ENCODE measurements around the gene IGFL3. TPM values are rescaled to one million over a fixed set of nuclear protein-coding genes. Genes with fewer than 3 reads are reported as not detected.
A peak's percentile ranks its signal among the peaks of the same experiment; 100 is the strongest.

The IGFL3 gene
- total and polyA plus RNA-seq, 2 of the 13 experiments (the other 11 are each of a cell fraction or from before 2014, with no cell fraction given) = not detected

DNA sequence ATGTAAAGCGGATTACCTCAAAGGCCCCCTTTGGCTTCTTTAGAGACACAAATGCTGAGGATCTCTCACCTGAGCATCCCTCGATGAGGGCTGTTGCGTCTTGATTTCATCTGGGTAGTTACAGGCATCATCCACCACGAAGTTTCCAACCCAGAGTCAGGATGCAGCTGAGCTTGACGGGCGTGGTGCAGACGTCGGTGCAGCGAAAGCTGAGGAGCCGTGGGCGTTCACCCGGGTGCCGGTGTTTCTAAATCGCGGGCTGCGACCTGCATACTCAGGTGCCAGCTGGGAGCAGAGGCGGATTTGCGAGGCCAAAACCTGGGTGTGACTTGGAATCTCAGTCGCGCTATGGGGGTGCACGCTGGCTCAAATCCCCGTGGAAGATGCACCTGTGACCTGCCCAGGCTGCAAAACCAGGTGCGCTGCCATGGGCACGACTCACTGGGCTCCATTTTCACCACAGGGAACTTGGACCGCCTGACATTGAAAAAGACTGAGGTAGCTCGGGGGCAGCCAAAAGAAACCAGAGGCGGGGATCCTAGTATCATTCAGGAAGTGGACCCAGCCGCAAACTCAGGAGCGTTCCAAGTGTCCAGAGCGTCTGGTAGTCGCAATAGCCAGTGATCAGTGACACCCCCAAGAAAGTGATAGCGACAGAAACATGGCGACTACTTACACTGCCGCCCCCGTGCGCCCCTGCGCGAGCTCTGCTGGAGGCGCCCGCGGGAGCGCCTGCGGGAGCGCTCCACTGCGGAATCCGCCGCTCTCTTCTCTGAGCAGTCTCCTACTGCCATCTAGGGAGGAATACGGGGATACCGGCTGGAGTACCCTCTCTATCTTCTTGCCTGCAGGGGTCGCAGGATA, 47.3 kb downstream of the IGFL3 start (continued):
- TF ChIP-seq, protein P1, sequence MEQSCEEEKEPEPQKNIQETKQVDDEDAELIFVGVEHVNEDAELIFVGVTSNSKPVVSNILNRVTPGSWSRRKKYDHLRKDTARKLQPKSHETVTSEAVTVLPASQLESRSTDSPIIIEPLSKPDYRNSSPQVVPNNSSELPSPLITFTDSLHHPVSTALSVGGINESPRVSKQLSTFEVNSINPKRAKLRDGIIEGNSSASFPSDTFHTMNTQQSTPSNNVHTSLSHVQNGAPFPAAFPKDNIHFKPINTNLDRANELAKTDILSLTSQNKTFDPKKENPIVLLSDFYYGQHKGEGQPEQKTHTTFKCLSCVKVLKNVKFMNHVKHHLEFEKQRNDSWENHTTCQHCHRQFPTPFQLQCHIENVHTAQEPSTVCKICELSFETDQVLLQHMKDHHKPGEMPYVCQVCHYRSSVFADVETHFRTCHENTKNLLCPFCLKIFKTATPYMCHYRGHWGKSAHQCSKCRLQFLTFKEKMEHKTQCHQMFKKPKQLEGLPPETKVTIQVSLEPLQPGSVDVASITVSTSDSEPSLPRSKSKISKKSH (CRISPR knock-in tag; IDR thresholded peaks at IDR 0.05; ENCODE audit: borderline replicate concordance) = peak; percentile 45; the same call in 1 of the 2 replicates
- no peak for TF ChIP-seq ZBTB7A (CRISPR knock-in tag; IDR thresholded peaks at IDR 0.05)
- peak; percentile 45; the same call in 1 of the 2 replicates for TF ChIP-seq IRF2 (CRISPR knock-in tag; IDR thresholded peaks at IDR 0.05)
- no peak for TF ChIP-seq TAF15 (IDR thresholded peaks at IDR 0.05; ENCODE audit: low read depth, low read length, poor library complexity, severe bottlenecking)
- TF ChIP-seq DPF2 (CRISPR knock-in tag; IDR thresholded peaks at IDR 0.05; ENCODE audit: borderline replicate concordance, low read depth) = no peak
- TF ChIP-seq, protein P2, sequence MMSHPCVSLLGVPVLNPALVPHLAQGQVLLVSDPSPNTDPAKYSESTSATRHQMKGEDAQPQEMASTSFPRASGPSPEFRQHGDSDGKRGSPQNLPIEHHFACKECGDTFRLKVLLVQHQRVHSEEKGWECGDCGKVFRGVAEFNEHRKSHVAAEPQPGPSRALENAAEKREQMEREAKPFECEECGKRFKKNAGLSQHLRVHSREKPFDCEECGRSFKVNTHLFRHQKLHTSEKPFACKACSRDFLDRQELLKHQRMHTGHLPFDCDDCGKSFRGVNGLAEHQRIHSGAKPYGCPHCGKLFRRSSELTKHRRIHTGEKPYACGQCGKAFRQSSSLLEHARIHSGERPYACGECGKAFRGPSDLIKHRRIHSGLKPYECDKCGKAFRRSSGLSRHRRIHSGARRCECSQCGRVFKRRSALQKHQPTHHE (CRISPR knock-in tag; IDR thresholded peaks at IDR 0.05; ENCODE audit: borderline replicate concordance) = 0 out of 2 replicates have a peak, but pooled peaks have one; percentile 62
- TF ChIP-seq ZC3H13 (CRISPR knock-in tag; IDR thresholded peaks at IDR 0.05) = no peak
- no peak for TF ChIP-seq FOXA1 (IDR thresholded peaks at IDR 0.05)
- TF ChIP-seq FOXA1 (CRISPR knock-in tag; IDR thresholded peaks at IDR 0.05) = no peak
- no peak for TF ChIP-seq MTF2 (CRISPR knock-in tag; IDR thresholded peaks at IDR 0.05; ENCODE audit: borderline replicate concordance)
- TF ChIP-seq, protein P3, sequence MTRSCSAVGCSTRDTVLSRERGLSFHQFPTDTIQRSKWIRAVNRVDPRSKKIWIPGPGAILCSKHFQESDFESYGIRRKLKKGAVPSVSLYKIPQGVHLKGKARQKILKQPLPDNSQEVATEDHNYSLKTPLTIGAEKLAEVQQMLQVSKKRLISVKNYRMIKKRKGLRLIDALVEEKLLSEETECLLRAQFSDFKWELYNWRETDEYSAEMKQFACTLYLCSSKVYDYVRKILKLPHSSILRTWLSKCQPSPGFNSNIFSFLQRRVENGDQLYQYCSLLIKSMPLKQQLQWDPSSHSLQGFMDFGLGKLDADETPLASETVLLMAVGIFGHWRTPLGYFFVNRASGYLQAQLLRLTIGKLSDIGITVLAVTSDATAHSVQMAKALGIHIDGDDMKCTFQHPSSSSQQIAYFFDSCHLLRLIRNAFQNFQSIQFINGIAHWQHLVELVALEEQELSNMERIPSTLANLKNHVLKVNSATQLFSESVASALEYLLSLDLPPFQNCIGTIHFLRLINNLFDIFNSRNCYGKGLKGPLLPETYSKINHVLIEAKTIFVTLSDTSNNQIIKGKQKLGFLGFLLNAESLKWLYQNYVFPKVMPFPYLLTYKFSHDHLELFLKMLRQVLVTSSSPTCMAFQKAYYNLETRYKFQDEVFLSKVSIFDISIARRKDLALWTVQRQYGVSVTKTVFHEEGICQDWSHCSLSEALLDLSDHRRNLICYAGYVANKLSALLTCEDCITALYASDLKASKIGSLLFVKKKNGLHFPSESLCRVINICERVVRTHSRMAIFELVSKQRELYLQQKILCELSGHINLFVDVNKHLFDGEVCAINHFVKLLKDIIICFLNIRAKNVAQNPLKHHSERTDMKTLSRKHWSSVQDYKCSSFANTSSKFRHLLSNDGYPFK (CRISPR knock-in tag; IDR thresholded peaks at IDR 0.05; ENCODE audit: borderline replicate concordance) = 0 out of 2 replicates have a peak, but pooled peaks have one; percentile 40
- TF ChIP-seq, protein P4, sequence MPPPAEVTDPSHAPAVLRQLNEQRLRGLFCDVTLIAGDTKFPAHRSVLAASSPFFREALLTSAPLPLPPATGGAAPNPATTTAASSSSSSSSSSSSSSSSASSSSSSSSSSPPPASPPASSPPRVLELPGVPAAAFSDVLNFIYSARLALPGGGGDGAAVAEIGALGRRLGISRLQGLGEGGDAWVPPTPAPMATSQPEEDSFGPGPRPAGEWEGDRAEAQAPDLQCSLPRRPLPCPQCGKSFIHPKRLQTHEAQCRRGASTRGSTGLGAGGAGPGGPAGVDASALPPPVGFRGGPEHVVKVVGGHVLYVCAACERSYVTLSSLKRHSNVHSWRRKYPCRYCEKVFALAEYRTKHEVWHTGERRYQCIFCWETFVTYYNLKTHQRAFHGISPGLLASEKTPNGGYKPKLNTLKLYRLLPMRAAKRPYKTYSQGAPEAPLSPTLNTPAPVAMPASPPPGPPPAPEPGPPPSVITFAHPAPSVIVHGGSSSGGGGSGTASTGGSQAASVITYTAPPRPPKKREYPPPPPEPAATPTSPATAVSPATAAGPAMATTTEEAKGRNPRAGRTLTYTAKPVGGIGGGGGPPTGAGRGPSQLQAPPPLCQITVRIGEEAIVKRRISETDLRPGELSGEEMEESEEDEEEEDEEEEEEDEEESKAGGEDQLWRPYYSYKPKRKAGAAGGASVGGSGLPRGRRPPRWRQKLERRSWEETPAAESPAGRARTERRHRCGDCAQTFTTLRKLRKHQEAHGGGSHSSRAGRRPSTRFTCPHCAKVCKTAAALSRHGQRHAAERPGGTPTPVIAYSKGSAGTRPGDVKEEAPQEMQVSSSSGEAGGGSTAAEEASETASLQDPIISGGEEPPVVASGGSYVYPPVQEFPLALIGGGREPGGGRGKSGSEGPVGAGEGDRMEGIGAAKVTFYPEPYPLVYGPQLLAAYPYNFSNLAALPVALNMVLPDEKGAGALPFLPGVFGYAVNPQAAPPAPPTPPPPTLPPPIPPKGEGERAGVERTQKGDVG (CRISPR knock-in tag; IDR thresholded peaks at IDR 0.05; ENCODE audit: borderline replicate concordance) = no peak
- peak; percentile 42 for TF ChIP-seq TBL1XR1 (IDR thresholded peaks at IDR 0.05; ENCODE audit: borderline replicate concordance, low read length, partially characterized antibody)
- TF ChIP-seq TBX2 (CRISPR knock-in tag; IDR thresholded peaks at IDR 0.05; ENCODE audit: borderline replicate concordance) = peak; percentile 37; the same call in 1 of the 2 replicates
- peak; percentile 54; the same call in 1 of the 2 replicates for TF ChIP-seq THAP11 (CRISPR knock-in tag; IDR thresholded peaks at IDR 0.05)
- TF ChIP-seq ZNF557 (CRISPR knock-in tag; IDR thresholded peaks at IDR 0.05) = no peak
- TF ChIP-seq ZNF777 (CRISPR knock-in tag; IDR thresholded peaks at IDR 0.05) = 0 out of 2 replicates have a peak, but pooled peaks have one; percentile 26
- TF ChIP-seq ZNF441 (CRISPR knock-in tag; IDR thresholded peaks at IDR 0.05; ENCODE audit: borderline replicate concordance) = peak; percentile 88
- TF ChIP-seq ZNF788 (CRISPR knock-in tag; IDR thresholded peaks at IDR 0.05; ENCODE audit: borderline replicate concordance) = peak; percentile 69; the same call in 1 of the 2 replicates
- TF ChIP-seq ZNF296 (CRISPR knock-in tag; conservative IDR thresholded peaks at IDR 0.05) = no peak

All from HepG2 (cell line).